GM19324 (cell line): Measurements from ENCODE around the gene WNK3.

Experiments
- ATAC-seq: cut with Tn5 transposase; IDR thresholded peaks from one replicate; pipeline ENCODE4 v1.9.1; 2021; ENCODE audit warnings: mild to moderate bottlenecking, moderate library complexity; ENCODE audit not compliant: unreplicated experiment, low FRiP score

Gene WNK3

GRCh38 chrX:54171527-54172250, 186.2 kb downstream of the WNK3 start:
- ATAC-seq, result no peak

- no peak for ATAC-seq
Measured at GRCh38 chrX:54171091-54171490, 186.8 kb downstream of the WNK3 start.

- ATAC-seq, result no peak
Measured at GRCh38 chrX:54166915-54167314, 190.9 kb downstream of the WNK3 start.

DNA sequence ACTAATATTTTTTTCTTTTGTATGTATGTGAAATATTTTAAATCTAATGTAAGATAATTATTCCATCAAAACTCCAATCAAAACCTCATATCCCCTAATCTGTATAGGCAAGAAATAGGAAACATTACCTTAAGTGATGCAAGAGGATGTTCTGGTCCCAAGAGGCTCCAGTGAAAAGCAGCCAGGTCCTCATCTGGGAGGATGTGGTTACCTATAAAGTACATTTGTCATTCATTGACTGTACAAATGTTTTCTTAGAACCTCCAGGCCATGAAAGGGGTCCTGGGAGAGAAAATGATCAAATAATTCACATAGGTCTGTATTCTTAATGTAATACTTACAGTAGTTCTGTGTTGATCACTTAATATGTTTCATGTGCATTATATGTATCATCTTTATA, 200.3 kb downstream of the WNK3 start:
- no peak for ATAC-seq
